Measurements from ENCODE around the gene ORC3.

ORC3 gene

GRCh38 chr6:87589693-87590416 is at the start of gene ORC3, which contains the start of gene RARS2:
Gene ORC3 (plus strand): TSS chr6:87590135. CDS start chr6:87590169, 34 bp downstream.
Gene RARS2 (minus strand): TSS chr6:87589987. CDS start chr6:87589957, 30 bp downstream.
- DNase-seq (ENCODE audit: low read depth, low spot score) = peak; percentile 97

- DNase-seq (ENCODE audit: low read depth, low spot score) = no peak
Measured at GRCh38 chr6:87540539-87540938, 49.4 kb upstream of the ORC3 start.

- DNase-seq (ENCODE audit: low read depth, low spot score) = no peak
Measured at GRCh38 chr6:87541041-87541440, 48.9 kb upstream of the ORC3 start.

- DNase-seq (ENCODE audit: low read depth, low spot score) = no peak
Measured at GRCh38 chr6:87541744-87542143, 48.2 kb upstream of the ORC3 start.

GRCh38 chr6:87543696-87544473 is 46.0 kb upstream of the ORC3 start:
- DNase-seq (ENCODE audit: low read depth, low spot score) = no peak

- no peak for DNase-seq (ENCODE audit: low read depth, low spot score)
Measured at GRCh38 chr6:87544474-87544735, 45.5 kb upstream of the ORC3 start.

- no peak for DNase-seq (ENCODE audit: low read depth, low spot score)
Measured at GRCh38 chr6:87551799-87552198, 38.1 kb upstream of the ORC3 start.

- no peak for DNase-seq (ENCODE audit: low read depth, low spot score)
Measured at GRCh38 chr6:87553159-87553765, 36.7 kb upstream of the ORC3 start.

- DNase-seq (ENCODE audit: low read depth, low spot score) = no peak
Measured at GRCh38 chr6:87555506-87555905, 34.4 kb upstream of the ORC3 start.

- no peak for DNase-seq (ENCODE audit: low read depth, low spot score)
Measured at GRCh38 chr6:87558446-87558845, 31.5 kb upstream of the ORC3 start.

GRCh38 chr6:87561017-87561416 is 28.9 kb upstream of the ORC3 start:
- DNase-seq (ENCODE audit: low read depth, low spot score) = no peak

- DNase-seq (ENCODE audit: low read depth, low spot score) = no peak
Measured at GRCh38 chr6:87572021-87572420, 17.9 kb upstream of the ORC3 start.

GRCh38 chr6:87572883-87573282 is 17.1 kb upstream of the ORC3 start:
- no peak for DNase-seq (ENCODE audit: low read depth, low spot score)

GRCh38 chr6:87573307-87574024 is 16.5 kb upstream of the ORC3 start:
- no peak for DNase-seq (ENCODE audit: low read depth, low spot score)

GRCh38 chr6:87574237-87574804 is 15.6 kb upstream of the ORC3 start:
- no peak for DNase-seq (ENCODE audit: low read depth, low spot score)

GRCh38 chr6:87575423-87575822 is 14.5 kb upstream of the ORC3 start:
- no peak for DNase-seq (ENCODE audit: low read depth, low spot score)

GRCh38 chr6:87583822-87584221 is 6.1 kb upstream of the ORC3 start:
- no peak for DNase-seq (ENCODE audit: low read depth, low spot score)

GRCh38 chr6:87586371-87587077 is 3.4 kb upstream of the ORC3 start:
- no peak for DNase-seq (ENCODE audit: low read depth, low spot score)

GRCh38 chr6:87588756-87589407 is 1.1 kb upstream of the ORC3 start:
- DNase-seq (ENCODE audit: low read depth, low spot score) = peak; percentile 9

GRCh38 chr6:87590417-87590880 is 514 bp downstream of the ORC3 start:
- DNase-seq (ENCODE audit: low read depth, low spot score) = no peak

- no peak for DNase-seq (ENCODE audit: low read depth, low spot score)
Measured at GRCh38 chr6:87590990-87591389, 1.1 kb downstream of the ORC3 start.

Data from ELF-1 (cell line).